DMS114 treated with DMSO at 0.1 percent for 48 hours (cell line): ENCODE measurements around the gene MYO7A.

Experiments used
- DNase-seq: peaks from one replicate; lab custom pipeline; 2025; ENCODE audit not compliant: unreplicated experiment; lab: John Stamatoyannopoulos, UW

The MYO7A gene

DNA sequence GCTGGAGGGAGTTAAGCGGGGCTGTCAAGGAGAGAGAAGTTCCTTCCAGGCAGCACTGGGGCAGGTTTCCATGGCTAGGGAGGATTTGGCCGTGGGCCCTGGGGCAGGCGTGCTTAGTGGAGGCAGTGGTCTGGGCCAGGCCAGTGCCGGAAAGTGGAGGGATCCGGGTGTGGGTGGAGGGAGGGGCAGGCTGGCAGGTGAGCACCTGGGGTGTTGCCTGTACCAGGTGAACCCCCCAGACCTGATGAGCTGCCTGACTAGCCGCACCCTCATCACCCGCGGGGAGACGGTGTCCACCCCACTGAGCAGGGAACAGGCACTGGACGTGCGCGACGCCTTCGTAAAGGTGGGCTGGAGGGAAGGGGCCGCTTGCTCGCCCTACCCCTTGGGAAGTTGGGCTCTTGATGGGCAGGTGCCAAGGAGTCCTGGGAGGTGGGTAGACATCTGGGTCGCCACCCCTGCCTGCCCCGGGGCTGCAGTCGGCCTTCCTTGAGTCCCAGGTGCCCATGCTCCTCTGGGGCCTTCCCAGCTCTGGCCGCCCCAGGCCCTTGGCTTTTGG, 32.0 kb downstream of the MYO7A start:
- no peak for DNase-seq

DNA sequence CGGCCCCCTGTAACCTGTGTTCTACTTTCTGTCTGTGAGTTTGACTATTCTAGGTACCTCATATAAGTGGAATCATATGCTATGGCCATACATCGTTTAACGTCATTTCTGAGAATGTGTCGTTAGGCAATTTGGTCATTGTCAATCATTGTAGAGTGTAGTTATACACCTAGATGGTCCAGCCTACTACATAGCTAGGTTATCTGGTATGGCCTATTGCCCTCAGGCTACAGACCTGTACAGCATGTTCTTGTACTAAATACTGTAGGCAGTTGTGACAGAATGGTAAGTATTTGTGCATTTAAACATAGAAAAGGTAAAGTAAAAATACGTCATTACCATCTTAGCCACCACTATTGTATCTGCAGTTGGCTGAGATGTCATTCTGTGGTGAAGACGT, 35.2 kb downstream of the MYO7A start:
- DNase-seq: no peak

DNA sequence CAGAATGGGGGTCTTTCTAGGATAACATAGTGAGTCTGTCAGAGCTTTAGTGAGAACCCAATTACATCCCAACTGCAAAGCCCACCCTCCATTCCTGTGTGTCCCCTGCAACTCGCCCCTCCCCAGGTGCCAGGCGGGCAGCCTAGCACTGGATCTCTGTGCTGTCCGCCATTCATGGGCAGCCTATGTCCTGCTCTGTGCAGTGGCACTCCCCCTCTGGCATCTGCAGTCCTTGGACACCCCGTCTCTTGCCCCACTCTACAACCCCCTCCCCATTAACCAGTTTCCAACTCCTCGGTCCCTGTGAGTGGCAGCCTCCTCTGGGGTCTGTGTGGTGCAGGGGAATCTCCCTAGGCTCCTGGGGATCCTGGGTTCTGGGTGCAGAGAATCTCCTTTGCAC, 37.0 kb downstream of the MYO7A start:
- no peak for DNase-seq

DNA sequence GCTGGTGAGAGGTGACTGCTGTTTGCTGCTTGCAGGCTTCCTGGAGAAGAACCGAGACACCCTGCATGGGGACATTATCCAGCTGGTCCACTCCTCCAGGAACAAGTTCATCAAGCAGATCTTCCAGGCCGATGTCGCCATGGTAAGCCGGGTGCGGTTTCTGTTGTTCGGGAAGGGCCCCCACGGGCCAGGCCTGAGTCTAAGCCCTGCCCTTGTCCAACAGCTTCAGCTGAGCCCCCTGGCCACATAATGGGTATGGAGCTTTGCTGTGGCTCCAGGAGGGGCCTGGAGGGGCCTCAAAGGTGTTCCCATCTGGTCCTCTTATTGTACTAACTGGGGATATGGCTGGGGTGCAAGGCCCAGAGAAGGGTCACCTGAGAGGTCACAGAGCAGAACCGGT, 38.0 kb downstream of the MYO7A start:
- no peak for DNase-seq

DNA sequence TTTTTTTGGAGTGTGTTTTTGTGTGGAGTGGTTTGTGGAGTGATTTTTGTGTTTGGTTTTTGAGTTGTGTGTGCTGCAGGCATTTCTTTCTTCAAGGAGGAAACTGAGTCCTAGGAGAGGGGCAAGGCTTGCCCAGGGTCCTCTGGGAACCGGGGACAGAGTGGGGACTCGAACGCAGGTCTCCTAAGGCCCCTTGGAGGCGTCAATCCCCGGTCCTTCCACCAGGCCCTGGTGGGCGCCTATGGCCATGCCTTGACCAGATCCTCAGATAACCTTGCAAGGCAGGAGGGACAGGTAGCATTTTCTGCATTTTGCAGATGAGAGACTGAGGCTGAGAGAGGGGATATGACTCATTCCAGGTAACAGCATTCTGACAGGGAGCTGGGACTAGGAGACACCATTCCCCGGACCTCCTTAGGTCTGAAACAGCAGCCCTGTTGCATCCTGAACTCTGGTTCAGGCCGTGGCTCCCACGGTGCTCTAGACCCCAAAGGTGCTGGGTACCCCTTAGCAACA, 39.1 kb downstream of the MYO7A start:
- DNase-seq: no peak

DNA sequence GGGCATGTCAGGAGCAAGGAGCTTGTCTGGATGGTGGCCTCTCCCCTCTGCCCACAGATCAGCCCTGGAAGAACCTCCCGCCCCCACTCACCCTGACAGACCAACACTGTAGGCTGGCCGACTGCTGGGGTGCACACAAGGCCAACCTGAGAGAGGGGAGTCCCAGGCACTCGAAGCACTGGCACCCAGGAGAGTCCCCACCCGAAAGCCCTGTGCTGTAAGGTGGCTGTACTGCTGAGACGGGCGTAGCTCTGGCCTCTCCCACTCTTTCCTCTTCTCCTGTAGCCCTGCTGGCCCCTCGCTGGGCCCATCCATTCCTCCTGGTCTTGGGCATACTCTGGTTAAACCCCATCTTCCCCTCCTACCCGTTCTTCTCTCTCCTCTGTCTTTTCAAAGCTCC, 39.7 kb downstream of the MYO7A start:
- no peak for DNase-seq

DNA sequence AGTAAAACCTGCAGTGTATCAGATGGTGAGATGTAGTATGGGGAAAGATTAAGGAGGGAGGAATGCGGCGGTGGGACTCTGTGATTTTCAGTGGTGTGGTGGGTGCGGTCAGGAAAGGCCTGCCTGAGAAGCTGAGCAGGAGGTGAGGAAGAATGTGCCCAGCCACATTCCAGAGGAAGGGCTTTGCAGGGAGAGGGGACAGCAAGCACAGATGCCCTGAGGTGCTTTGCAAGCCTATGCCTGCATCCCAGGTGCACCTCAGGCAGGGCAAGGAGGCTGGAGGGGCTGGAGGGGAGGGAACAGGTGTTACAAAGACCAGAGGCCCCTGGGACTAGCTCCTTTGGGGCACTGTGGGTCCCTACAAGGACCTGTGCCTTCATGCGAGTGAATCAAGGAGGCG, 42.1 kb downstream of the MYO7A start:
- no peak for DNase-seq

DNA sequence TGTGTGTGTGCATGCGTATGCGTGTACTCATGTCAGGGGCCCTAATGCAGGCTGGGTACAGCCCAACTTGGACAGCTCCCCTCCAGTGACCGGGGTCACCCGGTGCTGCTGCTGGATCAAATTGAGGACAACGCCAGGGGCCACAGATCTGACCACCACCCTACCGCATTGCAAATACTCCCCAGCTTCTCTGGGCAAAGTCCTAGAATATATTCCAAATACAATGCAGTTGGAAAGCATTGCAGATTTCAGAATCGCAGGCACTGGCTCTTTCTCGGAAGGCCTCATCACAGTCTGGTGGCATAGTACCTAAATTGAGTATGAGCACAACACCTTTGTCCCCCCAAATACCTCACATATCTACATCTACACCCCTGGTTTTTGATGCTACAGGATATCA, 43.2 kb downstream of the MYO7A start:
- no peak for DNase-seq

DNA sequence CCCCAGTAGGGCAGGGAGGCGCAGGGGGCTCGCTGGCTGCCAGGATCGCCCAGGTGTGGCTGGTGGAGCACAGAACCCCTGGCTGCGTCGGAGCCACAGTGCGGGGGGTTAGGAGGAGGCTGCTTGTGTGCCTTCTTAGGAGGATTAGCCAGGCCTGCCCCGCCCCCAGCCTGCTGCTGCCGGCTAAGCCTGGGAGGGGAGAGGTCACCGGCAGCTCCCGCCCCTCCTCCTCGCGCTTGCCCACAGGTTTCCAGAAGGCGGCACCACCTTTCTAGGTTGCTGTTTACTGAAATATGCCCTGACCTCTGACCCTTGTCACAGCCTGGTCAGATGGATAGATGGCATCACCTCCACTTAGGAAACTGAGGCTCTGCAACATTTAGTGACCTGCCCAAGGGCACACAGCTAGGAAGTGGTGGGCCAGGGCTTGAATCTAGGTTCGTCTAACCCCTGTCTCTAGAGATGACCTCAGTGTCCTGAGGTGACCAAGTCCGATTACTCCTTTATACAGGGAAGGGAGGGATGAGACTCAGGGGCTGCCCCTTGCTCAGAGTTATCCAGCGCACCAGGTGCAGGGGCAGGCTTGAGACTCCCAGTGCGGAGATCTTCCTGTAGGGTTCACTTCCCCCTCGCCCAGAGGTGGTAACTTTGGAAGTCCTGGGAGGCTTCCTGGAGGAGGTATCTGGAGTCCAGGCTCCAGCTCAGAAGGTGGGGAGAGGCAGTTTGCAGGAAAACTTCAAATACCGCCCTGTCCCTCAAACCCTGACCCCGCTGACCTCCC, 44.0 kb downstream of the MYO7A start:
- DNase-seq: no peak

DNA sequence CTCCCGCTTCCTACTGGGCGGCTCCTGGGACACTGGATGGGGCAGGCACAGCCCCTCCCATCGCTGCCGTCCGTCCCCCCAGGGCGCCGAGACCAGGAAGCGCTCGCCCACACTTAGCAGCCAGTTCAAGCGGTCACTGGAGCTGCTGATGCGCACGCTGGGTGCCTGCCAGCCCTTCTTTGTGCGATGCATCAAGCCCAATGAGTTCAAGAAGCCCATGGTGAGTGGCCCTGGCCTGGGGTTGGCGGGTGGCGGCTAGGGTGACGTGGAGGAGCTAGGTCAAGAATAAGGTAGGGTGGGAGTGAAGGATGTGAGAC, 44.6 kb downstream of the MYO7A start:
- DNase-seq: no peak

DNA sequence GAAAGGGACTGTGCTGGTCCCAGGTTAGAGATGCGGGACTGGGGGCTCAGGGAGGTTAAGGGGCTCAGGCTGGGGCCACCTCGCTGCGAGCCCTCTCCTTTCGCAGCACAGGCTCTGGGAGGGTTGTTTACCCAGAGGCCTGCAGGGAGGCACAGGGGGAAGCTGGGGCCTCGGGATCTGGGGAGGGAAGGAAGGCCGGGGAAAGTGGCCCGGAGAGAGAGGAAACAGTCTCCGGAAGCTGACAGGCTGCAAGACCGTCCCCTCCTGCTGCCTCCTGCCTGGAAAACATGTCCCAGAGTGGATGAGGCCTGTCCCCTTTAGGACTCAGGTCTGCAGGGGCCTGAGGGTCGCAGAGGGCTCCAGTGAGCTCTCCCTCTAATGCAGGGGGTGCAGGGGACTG, 45.4 kb downstream of the MYO7A start:
- DNase-seq: no peak

DNA sequence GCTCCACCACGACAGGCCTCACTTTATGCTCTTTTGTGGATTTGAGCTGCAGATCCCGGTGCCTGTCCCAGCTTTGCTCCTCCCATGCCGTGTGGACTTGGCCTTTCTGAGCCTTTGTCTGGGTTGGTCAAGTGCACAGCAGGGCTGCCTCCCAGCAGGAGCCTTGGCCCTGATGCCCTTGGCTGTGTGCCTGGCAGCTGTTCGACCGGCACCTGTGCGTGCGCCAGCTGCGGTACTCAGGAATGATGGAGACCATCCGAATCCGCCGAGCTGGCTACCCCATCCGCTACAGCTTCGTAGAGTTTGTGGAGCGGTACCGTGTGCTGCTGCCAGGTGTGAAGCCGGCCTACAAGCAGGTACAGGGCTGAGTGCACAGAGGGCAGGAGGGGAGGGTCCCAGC, 46.5 kb downstream of the MYO7A start:
- DNase-seq: no peak

DNA sequence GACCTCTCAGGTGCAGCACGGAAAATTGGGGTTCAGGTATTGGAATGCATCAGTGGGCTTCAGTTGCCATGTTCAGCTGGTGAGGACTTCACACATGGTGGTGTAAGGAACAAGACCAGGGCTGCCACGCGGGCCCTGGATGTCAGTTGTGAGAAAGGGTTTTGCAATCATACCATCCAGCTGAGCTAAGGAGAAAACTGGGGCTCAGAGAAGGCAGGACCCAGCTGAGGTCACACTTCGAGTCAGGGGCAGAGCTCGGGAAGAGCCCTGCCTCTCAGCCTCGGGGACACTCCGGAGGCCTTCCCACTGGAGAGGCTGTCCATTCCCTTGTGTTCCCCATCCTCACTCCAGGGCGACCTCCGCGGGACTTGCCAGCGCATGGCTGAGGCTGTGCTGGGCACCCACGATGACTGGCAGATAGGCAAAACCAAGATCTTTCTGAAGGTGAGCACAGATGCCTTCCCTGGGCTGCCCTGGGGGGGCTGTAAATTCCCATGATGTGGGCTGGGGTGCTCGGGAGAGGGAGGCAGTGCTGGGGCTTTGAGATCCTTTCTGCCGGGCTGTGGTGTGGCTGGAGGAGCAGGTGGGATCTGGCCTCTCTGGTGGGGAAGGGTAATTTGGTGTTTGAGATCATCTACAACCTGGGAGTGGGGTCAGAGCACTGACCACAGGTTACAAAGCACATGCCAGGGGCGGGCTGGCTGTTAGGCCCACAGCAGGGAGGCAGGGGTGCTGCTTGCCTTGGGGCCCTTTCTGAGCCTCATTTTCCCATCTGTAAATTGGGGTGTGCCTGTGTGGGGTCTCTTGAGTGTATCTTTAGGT, 47.2 kb downstream of the MYO7A start:
- no peak for DNase-seq

DNA sequence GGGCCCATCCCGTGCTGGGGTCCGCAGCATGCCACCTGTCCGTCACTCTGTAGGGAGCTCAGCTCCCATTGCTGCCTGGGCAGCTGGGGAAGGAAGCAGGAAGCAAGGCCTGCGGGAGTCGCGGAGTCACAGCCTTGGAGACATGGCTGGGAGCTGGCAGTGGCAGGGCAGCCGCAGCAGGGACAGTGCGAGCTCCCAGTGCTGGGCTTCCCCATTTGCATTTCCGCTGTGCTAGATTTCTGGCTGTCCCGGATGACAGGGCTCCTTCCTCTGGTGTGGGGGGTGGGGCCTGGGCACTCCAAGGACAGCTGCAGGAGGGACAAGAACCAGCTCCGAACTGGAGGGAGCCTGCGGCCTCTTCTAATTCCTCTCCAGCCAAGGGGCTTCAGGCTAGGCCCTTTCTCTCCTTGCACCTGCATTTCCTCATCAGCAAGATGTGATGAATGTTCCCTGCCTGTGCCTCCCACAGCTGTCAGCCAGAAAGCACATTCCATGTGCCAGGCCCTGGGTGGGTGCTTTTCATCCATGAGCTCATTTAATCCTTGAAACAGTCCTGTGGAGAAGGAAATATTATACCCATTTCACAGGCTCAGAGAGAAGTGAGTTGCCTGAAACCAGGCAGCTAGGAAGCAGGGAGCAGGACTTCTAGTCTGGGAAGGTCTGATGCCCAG, 48.0 kb downstream of the MYO7A start:
- no peak for DNase-seq

DNA sequence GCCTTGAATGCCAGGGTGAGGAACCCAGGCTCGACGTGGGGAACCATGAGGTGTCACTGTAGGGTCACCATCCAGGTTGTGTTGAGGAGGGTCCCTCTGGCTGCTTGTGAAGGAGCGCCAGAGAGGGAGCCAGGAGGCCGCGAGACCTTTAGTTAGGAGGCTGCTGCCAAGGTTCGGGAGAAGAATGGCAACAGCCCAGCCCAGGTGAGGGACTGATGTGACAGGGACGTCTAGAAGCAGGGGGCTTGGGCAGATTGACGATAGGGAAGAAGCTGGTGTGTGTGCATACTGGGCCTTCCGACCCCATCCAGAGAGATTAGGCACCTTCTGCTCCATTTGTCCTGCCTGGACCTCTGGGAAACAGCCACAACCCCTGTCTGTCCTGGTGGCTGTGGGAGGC, 49.0 kb downstream of the MYO7A start:
- DNase-seq: no peak

DNA sequence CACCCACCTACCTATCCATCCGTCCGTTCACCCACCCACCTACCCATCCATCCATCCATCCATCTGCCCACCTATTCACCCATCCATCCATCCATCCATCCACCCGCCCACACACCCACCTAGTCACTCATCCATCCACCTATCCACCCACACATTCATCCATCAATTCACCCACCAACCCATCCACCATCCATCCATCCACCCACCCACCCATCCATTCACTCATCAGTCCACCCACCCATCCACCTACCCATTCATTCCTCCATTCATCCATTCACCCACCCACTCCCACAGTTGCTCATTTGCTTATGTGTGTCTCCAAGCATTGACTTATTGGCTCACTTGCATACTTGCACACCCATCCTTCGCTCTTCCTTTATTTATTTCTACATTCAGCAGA, 50.1 kb downstream of the MYO7A start:
- DNase-seq: no peak

DNA sequence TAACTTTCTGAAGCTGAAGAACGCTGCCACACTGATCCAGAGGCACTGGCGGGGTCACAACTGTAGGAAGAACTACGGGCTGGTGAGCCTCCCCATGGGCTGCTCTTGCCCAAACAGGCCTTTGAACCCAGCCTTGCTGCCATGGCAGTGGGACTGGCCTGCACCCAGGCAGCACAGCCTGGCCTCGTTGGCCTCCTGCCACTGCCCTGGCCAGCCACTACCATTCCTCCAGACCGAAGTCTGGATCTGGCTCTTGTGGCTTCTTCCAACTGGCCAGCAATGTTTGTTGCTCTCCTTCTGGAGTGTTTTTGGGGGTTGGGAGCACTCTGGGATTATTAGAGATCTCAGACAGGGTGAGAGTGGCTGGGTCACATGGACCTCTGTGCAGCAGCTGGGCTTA, 51.0 kb downstream of the MYO7A start:
- DNase-seq: no peak

DNA sequence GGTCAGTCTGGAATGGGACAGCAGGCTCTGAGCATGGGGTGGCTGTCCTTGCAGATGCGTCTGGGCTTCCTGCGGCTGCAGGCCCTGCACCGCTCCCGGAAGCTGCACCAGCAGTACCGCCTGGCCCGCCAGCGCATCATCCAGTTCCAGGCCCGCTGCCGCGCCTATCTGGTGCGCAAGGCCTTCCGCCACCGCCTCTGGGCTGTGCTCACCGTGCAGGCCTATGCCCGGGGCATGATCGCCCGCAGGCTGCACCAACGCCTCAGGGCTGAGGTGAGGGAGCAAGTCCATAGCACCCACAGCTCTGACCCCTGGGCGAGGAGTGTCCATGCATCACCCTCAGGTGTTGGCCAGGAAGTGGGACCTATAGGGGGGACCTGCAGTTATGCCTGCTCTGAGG, 51.6 kb downstream of the MYO7A start:
- no peak for DNase-seq

DNA sequence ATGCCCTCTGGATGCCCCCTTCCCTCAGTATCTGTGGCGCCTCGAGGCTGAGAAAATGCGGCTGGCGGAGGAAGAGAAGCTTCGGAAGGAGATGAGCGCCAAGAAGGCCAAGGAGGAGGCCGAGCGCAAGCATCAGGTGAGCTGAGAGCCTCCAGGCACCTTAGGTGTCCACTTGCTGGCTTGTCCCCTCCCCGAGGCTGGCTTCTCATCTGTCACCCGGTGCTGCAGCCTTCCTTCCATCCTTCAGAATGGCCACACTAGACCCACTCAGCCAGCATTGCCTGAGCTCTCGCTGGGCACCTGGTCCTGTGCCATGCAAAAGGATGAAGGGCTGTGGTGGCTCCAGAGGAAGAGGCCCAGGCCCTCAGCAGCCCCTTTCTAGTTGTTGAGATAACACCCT, 52.3 kb downstream of the MYO7A start:
- DNase-seq: no peak

DNA sequence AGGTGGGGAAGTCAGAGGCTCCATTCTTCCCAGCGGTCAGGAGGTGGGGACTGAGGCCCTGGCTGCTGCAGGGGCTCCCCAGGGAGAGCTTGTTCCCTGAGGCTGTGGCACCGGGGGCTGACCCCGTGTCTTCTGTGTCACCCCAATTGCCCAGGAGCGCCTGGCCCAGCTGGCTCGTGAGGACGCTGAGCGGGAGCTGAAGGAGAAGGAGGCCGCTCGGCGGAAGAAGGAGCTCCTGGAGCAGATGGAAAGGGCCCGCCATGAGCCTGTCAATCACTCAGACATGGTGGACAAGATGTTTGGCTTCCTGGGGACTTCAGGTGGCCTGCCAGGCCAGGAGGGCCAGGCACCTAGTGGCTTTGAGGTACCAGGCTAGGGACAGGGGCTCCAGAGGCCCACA, 53.2 kb downstream of the MYO7A start:
- no peak for DNase-seq

DNA sequence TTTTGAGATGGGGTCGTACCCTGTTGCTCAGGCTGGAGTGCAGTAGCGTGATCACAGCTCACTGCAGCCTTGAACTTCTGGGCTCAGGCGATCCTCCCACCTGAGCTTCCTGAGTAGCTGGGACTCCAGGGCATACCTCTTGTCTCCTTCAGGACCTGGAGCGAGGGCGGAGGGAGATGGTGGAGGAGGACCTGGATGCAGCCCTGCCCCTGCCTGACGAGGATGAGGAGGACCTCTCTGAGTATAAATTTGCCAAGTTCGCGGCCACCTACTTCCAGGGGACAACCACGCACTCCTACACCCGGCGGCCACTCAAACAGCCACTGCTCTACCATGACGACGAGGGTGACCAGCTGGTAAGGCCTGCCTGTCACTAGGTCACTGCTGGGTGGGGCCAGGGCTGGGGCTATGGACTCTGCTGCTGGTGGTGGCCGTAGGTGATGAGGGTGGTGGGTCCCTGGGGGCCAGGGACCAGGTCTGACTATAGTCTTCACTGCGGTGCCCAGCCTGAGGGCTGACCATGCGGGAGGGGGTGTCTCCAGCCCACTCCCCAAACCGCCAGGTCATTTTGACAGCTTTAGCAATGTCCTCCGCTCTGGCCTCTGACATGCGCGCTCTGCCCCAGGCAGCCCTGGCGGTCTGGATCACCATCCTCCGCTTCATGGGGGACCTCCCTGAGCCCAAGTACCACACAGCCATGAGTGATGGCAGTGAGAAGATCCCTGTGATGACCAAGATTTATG, 53.9 kb downstream of the MYO7A start:
- no peak for DNase-seq
